ENCODE results near the gene DTYMK.
"Not testable (repeated sequence)": the region's sequence is repeated elsewhere in the genome, so short reads cannot be mapped to it uniquely, and the experiment has no call there.

DTYMK gene

GRCh38 chr2:241671457-241672240 is 15.0 kb downstream of the DTYMK start:
- DNase-seq: no peak

GRCh38 chr2:241670333-241671110 is 16.1 kb downstream of the DTYMK start:
- no peak for DNase-seq

- DNase-seq: no peak
Observed at GRCh38 chr2:241668839-241669238, 17.8 kb downstream of the DTYMK start.

- no peak for DNase-seq
Observed at GRCh38 chr2:241668354-241668753, 18.3 kb downstream of the DTYMK start.

GRCh38 chr2:241666627-241667400 is 19.8 kb downstream of the DTYMK start:
- peak; percentile 6 for DNase-seq

GRCh38 chr2:241665731-241666440 is 20.7 kb downstream of the DTYMK start:
- no peak for DNase-seq

- DNase-seq: not testable (repeated sequence)
Observed at GRCh38 chr2:241662731-241663130, 23.9 kb downstream of the DTYMK start.

GRCh38 chr2:241660593-241661213 is 25.9 kb downstream of the DTYMK start:
- DNase-seq: no peak

- peak; percentile 61 for DNase-seq
Observed at GRCh38 chr2:241659150-241659739, 27.4 kb downstream of the DTYMK start.

GRCh38 chr2:241658296-241658695 is 28.3 kb downstream of the DTYMK start:
- DNase-seq: no peak

- DNase-seq: no peak
Observed at GRCh38 chr2:241657786-241658254, 28.8 kb downstream of the DTYMK start.

- DNase-seq: no peak
Observed at GRCh38 chr2:241656190-241656741, 30.3 kb downstream of the DTYMK start.

GRCh38 chr2:241655516-241656189 is 31.0 kb downstream of the DTYMK start:
- no peak for DNase-seq

GRCh38 chr2:241654551-241654950 is 32.1 kb downstream of the DTYMK start:
- no peak for DNase-seq

GRCh38 chr2:241653210-241653750 is 33.3 kb downstream of the DTYMK start:
- no peak for DNase-seq

- DNase-seq: no peak
Observed at GRCh38 chr2:241652722-241653121, 33.9 kb downstream of the DTYMK start.

GRCh38 chr2:241652142-241652541 is 34.5 kb downstream of the DTYMK start:
- DNase-seq: no peak

GRCh38 chr2:241649927-241650326 is 36.7 kb downstream of the DTYMK start:
- DNase-seq: no peak

GRCh38 chr2:241649404-241649803 is 37.2 kb downstream of the DTYMK start:
- no peak for DNase-seq

- DNase-seq: no peak
Observed at GRCh38 chr2:241648453-241648852, 38.2 kb downstream of the DTYMK start.

Data from fibroblast of skin of abdomen (primary cell).